Activated CD8-positive, alpha-beta memory T cell treated with anti-CD3 and anti-CD28 coated beads for 24 hours (primary cell): ENCODE results near the gene TMIE.

Experiments
- DNase-seq: peaks from one replicate; pipeline ENCODE4 v3.0.0-alpha.2; 2020

Gene TMIE

DNA sequence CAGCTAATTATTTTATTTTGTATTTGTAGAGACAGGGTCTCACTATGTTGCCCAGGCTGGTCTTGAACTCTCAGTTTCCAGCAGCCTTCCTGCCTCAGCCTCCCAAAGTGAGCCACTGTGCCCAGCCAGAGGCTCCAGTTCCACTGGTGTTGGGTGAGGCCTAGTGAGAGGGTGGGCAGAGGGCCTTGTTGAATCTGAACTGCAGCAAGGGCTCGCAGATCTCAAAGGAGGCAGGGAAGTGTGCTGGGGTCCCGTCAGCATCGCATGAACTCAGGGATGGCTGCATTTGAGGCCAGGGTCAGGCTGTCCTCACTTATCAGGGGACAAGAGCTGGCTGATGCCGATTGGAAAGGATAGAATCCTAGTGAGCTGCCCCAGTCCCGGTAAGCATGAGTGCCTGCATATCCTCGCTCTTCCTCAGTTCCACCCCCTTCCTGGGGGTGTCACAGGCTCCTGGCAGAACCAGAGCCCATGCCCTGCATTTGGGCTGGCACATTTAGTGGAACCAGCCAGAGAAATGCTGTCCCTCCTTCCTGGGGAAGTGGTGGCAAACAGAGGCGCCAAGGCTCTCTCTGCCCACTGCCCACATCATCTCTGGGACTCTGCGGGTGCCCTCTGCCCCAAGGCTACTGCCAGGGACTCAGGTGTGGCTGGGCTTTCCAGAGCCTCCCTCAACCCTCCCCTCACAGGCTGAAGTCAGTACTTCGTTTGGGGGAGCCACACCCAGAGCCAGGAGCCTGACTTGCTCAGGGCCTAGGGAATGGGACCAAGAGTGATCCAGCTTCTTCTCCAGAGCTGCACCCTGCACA is 31.8 kb upstream of the TMIE start:
- DNase-seq, result no peak

DNA sequence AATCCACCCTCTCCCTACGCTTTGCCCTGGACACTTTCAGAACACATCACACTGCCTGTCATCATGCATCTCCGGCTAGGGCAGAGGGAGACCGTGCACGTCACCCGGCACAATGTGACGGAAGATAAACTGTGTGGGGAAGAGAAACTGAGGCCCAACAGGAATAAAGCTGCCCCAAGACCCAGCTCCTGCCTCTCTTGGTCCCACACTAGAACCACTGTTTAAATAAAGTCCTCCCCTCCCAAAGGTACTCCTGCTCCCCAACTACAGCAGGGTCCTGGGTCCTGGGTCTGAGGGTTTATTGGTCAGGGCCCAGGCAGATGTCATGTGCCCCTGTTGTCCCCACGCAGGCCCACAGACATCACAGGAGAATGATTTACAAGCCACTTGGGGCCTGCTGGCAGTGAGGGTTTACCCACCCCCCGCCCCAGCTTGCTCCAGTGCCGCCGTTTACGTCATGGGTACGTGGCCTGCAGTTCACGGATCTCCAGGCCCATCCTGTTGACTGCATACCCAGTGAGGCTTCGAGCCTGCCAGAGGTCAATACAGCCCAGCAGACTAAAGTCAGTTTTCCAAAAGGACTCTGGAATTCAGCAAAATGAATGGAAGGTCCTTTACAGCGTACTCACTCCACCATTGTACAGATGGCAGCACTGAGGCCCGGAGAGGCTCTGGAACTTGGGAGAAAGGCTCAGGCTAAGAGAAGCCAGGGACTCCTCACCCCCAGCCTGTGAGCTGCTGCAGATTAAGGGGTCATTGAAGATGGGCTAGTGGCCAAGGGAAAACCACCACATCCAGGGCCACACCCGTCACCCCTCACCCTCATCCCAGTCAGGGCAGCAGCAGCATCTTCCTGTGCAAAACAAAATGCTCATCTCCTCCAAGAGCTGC is 30.9 kb upstream of the TMIE start:
- no peak for DNase-seq

DNA sequence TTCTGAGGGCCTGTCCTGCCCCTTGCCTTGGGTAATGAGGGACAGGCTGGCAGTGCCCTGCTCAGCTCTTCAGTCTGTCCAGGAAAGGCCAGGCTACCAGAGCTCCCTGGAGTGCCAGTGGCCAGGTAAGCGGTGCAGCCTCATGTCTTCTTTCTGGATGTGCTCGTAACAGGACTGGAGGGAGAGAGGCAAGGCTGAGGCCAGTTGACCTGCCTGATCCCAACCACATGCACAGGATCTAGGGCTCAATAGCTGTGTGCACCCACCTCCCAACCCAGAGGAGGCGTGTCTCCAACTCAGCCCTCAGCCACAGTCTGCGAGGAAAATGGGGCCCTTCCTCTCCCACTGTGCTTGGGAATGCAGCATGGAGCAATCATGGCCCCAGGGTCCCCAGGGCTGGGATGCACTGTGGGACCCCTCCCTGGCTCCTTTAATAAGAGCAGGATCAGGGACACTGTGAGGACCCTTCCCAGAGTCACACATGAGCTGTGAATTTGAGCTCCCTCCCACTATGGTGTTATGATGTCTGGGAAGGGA is 30.2 kb upstream of the TMIE start:
- DNase-seq, result no peak

DNA sequence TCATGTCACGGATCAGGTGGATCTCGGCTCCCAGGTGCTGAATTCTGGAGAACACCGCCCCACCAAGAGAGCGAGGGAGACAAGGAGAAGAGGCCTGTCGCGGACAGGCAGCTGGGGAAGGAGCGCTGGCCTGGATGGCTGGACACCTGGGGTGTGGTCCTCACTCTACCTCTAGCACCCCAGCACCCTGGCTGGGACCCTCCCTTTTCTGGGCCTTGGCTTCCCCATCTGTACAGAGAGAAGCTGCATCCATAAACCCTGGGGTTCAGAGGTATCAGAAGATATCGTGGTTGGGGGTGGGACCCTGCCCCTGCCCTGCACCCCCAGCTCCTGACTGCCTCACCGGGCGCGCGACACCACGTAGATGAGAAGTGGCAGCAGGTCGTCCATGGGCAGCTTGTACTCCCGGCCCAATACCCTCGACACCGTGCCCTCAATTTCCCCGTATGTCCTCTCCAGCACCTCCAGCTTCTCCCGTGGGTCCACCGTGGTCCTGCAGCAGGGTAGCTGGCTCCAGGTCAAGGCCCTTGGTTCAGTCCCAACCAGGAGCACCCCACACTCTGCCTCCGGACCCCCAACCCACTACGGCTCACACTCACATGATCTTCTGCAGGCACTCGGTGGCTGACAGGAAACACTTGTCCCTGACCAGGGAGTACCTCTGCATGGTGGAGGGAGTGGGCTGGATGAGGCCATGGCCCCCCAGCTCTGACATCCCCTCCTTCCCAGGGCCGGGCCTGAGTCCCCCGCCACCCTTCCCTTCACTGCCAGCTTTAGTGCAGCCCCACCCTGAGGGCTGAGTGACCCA is 29.4 kb upstream of the TMIE start:
- no peak for DNase-seq

DNA sequence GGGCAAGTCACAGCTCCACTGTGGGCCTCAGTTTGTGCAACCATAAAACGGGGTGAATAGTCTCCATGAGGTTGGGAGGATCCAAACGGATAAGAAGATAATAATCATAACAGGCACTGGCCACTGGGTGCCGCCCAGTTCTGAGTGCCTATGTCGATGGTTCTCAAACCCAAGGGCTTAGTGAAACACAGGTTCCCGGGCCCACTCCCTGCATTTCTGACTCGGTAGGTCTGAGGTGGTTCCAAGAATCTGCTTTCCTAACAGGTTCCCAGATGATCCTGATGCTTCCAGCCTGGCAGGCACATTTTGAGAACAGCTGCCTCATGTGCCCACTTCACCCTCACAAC is 28.9 kb upstream of the TMIE start:
- DNase-seq, result no peak

DNA sequence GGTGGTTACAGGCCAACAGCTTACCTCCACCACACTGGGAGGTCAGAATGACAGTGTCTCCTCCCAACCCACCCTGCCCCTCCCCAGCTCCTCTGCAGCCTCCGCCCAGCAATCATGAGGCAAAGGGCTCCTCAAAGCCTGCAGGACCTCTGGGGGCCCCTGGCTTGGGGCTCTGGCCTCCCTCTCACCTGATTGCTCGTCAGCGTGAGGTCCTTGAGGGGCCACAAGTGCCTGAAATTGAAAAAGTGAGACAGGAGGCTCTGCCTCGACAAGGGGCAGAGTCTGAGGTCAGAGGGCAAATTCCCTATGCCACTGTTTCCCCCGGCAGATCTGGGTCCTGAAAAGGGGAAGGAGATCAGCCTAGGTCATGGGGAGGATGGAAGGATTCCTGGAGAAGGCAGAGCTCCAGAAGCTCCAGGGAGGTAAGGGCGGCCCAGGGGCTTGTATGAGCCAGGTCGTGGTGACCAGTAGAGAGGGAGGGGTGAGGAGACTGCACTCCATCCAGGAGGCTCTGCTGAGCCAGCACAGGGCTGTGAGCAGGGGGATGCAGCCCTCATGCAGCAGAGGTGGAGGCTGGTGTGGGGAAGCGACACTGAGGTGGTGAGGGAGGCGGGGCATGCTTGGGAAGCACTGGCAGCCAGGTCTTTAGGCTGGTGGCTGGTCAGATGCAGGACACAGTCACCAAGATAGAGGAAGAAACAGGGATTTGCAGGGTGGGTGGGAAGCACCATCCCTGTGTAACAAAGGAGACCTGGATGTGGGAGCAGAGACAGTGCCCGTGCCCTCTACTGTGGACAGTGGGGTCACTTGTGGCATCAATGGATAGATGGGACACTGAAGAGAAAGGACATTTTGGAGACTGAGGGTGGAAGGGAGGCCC is 27.8 kb upstream of the TMIE start:
- DNase-seq, result no peak

DNA sequence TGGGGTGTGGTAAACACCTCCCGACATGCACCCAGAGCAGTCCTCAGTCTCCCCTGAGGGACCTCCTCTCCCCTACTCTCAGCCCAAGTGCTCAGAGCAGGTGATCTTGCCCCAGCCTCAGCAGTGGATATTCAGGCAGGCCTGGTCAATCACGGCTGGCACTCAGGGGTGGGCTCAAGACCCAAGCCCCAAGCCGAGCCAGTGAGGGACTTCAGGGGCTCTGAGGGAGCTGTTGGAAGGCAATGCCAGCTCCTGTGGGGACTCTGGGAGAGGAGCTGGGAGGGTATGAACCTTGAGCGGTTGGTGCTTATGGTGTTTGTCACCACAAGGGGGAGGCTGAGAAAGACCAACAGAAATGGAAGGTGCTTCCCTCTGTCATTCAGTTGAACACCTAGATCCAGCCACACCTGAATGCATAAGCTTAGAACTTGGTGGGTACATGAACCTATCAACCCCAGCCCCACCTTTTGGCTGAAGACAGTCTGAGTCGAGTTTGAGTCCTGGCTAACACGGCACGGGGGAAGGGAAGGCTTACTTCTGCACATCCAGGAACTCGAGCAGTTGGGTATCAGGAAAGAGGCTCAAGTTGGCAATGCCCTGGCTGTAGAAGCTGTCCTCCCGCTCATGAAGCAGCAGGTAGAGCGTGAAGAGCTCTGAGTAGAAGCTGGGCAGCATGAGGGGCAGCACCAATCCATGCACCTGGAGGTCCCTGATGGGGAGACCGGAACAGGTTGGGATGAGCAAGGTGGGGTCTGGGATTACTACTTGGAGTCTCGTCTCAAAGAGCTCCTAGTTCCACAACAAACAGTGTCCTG is 27.0 kb upstream of the TMIE start:
- DNase-seq, result no peak

DNA sequence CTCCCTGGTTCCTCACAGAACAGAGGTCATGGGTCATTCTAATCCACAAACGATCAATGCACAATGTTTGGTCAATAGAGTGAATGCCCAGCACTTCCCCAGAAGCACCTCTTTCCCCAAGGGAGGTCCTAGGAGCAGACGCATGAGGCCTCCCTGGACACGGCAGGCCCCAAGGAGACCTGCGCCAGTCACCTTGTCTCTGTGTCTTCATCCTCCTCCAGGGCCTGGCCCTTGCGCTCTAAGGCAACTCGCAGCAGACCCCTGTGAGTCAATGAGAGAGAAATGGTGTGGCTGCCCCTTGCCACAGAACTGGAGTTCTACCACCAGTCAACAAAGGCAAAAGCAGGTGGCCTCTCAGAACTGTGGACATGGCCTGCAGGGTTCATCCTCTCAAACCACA is 25.8 kb upstream of the TMIE start:
- no peak for DNase-seq

DNA sequence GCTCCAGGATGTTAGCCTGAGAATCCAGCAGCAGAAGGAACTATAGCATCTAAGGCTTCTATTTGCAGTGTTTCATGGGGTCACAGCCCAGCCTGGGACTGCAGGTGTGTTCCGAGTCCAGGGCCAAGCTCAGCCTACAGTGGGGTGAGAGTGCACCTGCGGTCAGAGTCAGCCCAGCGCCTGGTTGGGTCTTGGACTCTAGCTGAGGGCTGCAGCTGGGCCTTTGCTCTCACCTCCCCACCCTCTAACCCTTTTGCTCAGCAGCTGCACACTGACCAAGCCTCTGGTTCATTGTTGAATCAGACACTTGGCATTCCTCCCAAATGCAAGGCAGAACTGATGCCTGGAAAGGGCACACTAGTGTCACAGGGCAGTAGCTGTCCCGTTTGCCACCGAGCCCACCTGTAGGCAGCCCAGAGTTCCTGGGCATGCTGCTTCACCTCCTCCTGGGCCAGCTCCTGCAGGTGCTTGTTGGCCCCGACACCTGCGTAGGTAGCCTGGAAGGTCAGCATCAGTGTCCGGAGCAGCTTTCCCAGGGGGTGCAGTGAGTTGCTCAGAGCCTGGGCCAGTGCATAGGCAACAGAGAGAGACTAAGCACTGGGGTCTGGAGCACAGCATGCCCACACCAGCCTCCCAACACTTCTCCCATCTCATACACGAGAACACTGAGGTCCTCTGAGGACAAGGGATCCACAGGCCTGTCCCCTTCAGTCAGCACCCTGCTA is 25.2 kb upstream of the TMIE start:
- DNase-seq, result no peak

DNA sequence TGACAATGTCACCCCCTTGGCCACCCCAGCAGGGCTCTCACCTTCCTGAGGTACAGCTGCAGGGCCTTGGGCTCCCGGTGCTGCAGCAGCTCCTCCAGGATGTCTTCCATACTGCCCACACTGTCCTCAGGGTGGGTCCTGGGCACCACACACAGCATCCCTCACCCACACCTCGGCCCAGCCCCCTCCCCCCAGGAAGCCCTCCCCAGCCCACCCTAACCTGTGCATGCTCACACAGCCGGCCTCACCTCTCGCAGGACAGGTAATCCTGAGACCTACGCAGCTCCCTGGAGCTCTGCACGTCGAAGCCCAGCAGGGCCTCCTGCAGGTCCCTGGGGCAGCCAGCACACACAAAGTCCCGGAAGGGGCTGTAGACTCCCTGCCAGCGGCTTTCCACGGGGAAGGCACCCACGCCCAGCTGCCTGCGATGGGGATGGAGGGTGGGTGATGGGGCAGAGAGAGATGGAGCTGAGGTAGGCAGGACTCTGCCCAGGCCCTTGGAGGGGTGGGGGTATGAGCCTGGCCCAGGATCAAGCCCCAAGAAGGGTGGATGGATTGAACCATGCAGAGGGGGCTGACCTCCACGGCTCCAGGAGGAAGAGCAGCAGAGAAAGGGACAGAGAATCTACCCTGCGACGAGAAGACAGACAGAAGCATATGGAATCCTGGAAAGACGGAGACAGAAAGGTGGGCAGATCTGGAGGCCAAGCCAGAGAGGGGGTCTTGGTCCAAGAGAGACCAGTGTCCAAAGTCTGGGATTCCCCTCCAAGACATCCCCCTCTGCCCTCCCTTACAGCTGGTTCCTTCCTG is 24.4 kb upstream of the TMIE start:
- DNase-seq, result no peak

DNA sequence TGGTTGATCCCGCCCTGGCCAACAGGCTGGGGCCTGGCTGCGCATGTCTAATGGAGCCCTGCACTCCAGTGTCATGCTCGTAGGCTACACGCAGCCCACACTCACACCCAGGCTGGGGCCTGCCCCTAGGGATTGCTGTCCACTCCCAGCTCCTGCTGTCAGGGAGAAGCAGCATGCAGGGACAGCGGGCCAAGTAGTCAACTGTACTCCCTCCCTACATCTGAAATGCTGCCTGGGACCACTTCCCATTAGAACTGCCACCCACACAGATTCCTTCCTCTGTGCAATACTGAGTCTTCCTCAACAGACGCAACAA is 23.8 kb upstream of the TMIE start:
- no peak for DNase-seq

DNA sequence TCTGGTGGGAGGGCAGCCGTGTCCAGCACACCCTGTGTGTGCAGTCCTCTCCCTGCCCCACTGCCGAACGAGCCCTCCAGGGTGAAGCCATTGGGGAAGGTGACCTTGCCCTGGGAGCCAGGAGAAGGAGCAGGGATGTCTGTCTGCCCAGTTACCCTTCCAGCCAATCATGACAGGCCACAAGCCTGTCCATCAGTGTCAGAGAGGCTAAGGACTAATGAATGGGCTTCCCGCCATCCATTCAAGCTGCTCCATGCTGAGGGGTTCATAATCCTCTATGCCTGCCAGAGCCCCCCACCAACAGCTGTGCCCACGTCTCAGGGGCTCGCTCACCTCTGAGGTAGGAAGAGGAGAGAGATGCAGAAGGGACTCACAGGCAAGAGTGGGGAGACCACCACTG is 22.9 kb upstream of the TMIE start:
- DNase-seq, result no peak

DNA sequence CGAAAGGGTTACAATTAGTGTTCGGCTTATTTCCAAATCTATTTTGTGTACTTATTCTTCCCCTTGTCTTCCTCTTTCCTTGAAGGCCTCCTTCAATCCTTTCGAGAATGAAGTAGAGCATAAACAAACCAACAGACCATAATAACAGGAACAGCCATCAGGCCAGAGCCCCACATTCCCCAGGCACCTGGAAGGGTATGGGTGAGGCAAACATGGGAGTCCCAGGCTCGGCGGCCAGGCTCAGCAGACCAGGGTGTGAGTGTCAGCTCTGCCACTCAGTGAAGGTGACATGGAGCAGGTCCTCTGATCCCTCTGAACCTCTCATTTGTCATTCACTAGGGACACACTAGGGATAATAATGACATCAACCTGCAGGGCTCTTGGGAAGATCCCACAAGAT is 21.5 kb upstream of the TMIE start:
- no peak for DNase-seq

DNA sequence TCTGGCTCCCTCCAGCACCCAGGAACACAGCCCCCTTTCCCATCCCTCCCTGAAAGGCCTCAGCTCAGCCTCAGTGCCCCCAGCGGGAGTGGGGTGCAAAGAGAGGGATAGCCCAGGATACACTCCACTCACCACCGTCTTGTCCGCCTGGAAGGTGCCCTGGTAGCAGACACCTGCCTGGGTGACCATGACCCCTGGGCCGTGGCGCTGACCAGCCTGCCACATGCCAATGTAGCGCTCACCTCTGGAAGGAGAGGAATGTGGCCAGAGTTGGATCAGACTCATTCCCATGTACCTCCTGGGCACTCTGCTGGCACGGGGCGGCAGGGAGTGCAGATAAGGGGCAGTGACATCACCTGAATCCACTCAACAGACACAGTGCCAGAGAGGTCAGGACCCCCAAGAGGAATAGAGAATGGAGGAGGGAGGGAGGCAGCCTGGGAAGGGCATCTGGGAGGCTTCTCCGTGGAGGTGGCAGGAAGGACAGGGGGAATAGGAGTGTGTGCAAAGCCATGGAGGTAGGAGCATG is 20.8 kb upstream of the TMIE start:
- DNase-seq, result no peak

DNA sequence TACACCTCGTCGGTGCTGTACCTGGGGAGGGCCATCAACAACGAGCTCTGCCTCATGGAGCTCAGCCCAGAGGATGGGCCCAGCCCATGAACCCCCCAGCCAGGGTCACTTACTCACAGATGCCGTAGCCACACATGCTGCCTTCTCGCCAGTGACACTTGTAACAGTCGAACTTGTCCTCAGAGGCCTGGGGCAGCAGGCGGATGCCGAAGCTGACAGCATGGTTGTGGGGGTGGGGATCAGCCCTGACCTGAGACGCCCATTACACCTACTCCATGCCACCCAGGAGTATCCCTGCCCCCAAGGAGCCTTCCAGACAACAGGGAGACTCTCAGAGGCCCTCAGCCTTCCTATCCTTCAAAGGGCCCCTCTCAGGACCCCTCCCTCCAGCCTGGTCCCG is 19.8 kb upstream of the TMIE start:
- no peak for DNase-seq

DNA sequence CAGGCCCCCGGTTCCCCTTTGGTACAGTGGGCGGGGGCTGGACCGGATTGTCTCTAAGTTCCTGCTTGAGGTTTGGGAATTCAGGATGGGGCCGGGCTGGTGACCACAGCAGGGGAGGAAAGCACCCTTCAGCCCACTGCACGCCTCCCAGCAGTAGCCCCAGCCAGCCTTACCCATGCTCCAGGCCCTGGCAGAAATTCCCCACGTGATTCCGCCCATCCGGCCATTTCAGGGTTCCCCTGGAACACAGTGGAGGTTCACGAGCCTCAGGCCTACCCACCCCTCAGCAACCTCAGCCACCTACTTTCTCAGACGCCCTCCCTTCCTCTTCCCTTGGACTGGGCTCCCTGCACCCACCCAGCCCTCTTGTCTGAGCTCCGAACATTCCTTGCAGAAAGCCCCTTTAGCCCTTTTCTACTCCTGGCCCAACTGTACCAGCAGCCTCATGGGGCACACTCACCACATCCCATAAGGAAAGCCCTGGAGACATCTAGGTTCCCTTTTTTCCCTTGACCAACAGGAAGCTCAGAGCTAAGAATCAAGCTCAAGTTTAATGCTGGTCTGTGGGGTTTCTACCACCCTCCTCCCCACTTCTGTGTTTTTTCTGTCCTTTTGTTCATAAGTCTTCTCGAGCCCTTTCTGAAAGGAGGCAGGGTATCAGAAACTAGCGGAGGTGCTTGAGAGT is 19.2 kb upstream of the TMIE start:
- DNase-seq, result no peak

DNA sequence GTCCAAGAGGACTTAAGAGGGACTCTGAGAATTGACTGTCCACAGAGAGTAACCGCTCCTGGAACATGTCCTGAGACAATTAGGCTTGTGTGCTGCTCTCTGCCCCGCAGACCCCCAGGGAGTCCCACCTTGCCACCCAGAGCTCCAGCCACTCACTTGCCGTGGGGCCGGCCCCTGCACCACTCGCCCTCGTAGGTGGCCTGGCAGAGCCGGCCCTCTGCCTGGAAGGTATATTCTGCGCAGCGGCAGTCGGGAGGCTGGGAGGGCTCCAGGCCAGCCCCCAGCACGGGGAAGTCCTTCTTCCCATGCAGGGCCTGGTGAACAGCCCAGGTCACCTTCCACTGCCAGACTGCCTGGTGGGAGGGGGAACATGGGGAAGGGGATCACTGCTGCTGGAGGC is 18.2 kb upstream of the TMIE start:
- DNase-seq, result no peak

DNA sequence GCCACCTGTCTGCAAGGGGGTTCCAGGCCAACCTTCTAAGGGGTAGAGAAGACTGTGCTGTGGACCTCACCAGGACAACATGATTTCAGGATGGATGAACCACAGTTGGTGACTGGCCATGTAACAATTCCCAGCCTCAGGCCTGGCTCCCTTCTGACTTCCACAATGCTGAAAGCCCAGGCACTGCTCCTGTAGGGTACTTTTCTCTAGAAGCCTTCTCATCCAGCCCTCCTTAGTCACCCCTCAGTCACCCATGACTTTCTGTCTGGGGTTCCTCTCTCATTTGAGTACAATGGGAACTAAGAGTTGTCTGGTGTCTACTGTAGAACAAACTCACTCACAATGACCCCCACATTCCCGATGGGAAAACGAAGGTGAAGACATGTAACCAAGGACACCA is 16.3 kb upstream of the TMIE start:
- DNase-seq, result no peak

DNA sequence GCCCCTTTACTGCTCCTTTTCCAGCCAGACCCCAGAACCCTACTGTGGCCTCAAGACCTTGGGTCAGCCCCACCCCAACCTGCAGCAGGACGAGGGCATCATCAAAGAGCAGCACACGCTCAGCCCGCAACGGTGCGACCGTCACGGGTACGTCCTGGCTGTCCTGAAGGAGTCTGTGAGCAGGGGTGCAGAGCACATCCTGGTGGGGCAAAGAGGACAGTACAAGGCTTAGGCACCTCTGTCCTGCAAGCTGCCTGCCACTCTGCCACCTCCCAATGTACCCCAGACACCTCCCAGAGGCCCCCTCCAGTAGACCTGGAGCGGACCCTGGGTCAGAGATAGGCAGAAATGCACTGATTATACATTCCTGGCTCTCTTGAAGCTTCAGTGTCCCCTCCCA is 15.7 kb upstream of the TMIE start:
- no peak for DNase-seq
